Posterior cingulate gyrus (tissue), 11 donors: ENCODE measurements around the gene NUDT19.

ENCODE experiments used
- DNase-seq, 10 donors: peaks; one replicate each; pipeline versions ENCODE4 v3.0.0 to v3.0.0-alpha.2; 2020 to 2021; ENCODE audit warnings: mixed read lengths in 3 of 10
- intact Hi-C: fragments of 100-400 bp; cut with DNase I; formaldehyde crosslinking; loops from one replicate; pipeline ENCODE4 v1.15.1; 2023

NUDT19 gene

GRCh38 chr19:32749361-32749760 lies 57.7 kb downstream of the NUDT19 start:
- DNase-seq = no peak
- intact Hi-C loops = no loop called here

- no peak for DNase-seq
- intact Hi-C loops = no loop called here
Observed at GRCh38 chr19:32750441-32751055, 58.9 kb downstream of the NUDT19 start.

DNA sequence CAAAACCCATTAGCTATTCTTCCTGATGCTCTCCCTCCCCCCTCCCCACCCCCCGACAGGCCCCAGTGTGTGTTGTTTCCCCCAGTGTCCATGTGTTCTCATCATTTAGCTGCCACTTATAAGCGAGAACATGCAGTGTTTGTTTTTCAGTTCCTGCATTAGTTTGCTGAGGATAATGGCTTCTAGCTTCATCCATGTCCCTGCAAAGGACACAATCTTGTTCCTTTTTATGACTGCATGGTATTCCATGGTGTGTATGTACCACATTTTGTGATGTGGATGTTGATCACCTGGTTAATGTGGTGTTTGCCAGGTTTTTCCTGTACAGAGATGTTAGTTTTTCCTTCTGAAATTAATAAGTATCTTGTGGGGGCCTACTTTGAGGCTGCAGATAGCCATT lies 59.4 kb downstream of the NUDT19 start:
- DNase-seq = no peak
- intact Hi-C loops = no loop called here

- intact Hi-C loops = no loop called here
- no peak for DNase-seq
Observed at GRCh38 chr19:32757189-32757588, 65.6 kb downstream of the NUDT19 start.
